Esophagus mucosa (tissue), 1 donor: ENCODE results near the gene HSD17B4. TPM values are rescaled to one million over a fixed set of nuclear protein-coding genes. Genes with fewer than 3 reads are reported as not detected.
"Not testable (repeated sequence)": the region's sequence is repeated elsewhere in the genome, so short reads cannot be mapped to it uniquely, and the experiment has no call there.

Experiments
- ATAC-seq: fragments of 200-7000 bp; cut with Tn5 transposase; one replicate; pipeline ENCODE4 v1.9.1; 2020
- total RNA-seq: library from RNA; stranded (reverse); gene quantifications from one replicate; pipeline ENCODE4 v1.2.4, GENCODE V29; 2023
- donor health status: DM: yes; HTN: yes; CAD: no.

HSD17B4 gene
- total RNA-seq, 1 donor from 2014 or later = 164 TPM

DNA sequence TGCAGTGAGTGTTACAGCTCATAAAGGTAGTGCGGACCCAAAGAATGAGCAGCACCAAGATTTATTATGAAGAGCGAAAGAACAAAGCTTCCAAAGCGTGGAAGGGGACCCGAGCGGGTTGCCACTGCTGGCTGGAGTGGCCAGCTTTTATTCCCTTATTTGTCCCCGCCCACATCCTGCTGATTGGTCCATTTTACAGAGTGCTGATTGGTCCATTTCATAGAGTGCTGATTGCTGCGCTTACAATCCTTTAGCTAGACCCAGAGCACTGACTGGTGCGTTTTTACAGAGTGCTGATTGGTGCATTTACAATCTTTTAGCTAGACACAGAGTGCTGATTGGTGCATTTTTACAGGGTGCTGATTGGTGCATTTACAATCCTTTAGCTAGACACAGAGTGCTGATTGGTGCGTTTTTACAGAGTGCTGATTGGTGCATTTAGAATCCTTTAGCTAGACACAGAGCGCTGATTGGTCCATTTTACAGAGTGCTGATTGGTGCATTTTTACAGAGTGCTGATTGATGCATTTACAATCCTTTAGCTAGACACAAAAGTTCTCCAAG, 19.5 kb upstream of the HSD17B4 start:
- ATAC-seq = not testable (repeated sequence)

GRCh38 chr5:119435436-119436132, 16.7 kb upstream of the HSD17B4 start:
- ATAC-seq = peak; percentile 68

- not testable (repeated sequence) for ATAC-seq
These were observed 14.3 kb upstream of the HSD17B4 start for GRCh38 chr5:119437785-119438586.

- not testable (repeated sequence) for ATAC-seq
These were observed 13.7 kb upstream of the HSD17B4 start for GRCh38 chr5:119438587-119438917.

- ATAC-seq = peak; percentile 47
These were observed 13.1 kb upstream of the HSD17B4 start for GRCh38 chr5:119439140-119439631.

DNA sequence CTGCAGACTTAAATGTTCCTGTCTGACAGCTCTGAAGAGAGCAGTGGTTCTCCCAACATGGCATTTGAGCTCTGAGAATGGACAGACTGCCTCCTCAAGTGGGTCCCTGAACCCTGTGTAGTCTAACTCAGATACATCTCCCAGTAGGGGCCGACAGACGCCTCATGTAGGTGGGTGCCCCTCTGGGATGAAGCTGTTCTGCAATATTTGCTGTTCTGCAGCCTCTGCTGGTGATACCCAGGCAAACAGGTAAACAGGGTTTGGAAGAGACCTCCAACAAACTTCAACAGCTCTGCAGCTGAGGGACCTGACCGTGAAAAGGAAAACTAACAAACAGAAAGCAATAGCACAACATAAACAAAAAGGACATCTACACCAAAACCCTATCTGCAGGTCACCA, 12.7 kb upstream of the HSD17B4 start:
- ATAC-seq = not testable (repeated sequence)

DNA sequence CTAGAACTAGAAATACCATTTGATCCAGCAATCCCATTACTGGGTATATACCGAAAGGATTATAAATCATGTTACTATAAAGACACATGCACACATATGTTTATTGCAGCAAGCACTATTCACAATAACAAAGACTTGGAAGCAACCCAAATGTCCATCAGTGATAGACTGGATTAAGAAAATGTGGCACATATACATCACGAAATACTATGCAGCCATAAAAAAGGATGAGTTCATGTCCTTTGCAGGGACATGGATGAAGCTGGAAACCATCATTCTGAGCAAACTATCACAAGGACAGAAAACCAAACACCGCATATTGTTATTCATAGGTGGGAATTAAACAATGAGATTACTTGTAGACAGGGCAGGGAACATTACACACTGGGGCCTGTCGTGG, 7.7 kb upstream of the HSD17B4 start:
- ATAC-seq = not testable (repeated sequence)

DNA sequence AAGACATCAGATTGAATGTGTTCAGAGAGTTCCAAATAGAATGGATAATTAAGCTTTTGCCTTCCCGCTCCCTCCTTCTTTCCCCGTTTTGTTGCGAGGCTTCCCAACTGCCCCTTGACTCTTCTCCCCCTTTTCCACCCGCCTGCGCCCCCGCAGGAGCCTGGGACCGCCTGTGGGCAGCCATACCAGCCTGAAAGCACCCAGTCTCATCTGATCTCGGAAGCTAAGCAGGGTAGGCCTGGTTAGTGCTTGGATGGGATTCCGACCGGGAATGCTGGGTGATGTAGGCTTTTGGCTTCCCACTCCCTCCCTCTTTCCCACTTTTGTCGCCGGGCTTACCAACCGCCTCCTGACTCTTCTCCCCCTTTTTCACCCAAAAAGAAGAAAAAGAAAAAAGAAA, 6.8 kb upstream of the HSD17B4 start:
- ATAC-seq = no peak

GRCh38 chr5:119449882-119450281, 2.4 kb upstream of the HSD17B4 start:
- no peak for ATAC-seq

DNA sequence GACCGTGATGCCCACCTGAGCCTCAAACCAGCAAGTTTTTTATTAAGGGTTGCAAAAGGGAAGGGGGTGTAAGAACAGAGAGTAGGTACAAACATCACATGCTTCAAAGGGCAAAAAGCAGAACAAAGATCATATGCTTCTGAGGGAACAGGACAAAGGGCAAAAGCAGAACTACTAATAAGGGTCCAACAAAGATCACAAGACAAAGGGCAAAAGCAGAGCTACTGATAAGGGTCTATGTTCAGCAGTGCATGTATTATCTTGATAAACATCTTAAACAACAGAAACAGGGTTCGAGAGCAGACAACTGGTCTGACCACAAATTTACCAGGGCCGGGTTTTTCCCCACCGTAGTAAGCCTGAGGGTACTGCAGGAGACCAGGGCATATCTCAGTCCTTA, 1.7 kb upstream of the HSD17B4 start:
- not testable (repeated sequence) for ATAC-seq

- no peak for ATAC-seq
These were observed 736 bp upstream of the HSD17B4 start for GRCh38 chr5:119451561-119451960.

- no peak for ATAC-seq
These were observed 281 bp upstream of the HSD17B4 start for GRCh38 chr5:119452060-119452372.

DNA sequence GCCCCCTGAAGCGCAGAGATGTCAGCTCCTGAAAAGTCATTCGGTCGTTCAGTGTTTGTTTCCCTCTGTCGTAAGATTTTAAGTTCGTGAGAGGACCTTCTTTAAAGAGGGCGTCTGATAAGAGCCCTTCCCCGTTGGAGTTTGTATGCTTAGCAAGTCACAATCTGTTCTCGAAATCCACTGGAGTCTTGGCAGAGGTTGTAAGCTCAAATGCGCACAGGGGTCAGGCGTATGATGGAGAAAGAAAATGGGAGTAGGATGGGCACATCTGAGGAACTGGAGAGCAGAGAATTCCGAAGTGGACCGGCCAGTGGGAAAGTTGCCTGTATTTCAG, 710 bp downstream of the HSD17B4 start:
- no peak for ATAC-seq

- ATAC-seq = no peak
These were observed 1.9 kb downstream of the HSD17B4 start for GRCh38 chr5:119454171-119454570.

GRCh38 chr5:119458911-119459632, 6.8 kb downstream of the HSD17B4 start:
- no peak for ATAC-seq

- no peak for ATAC-seq
These were observed 13.3 kb downstream of the HSD17B4 start for GRCh38 chr5:119465640-119466039.

- no peak for ATAC-seq
These were observed 16.0 kb downstream of the HSD17B4 start for GRCh38 chr5:119468286-119468685.

- ATAC-seq = no peak
These were observed 17.9 kb downstream of the HSD17B4 start for GRCh38 chr5:119470105-119470763.

- no peak for ATAC-seq
These were observed 18.7 kb downstream of the HSD17B4 start for GRCh38 chr5:119470851-119471451.

DNA sequence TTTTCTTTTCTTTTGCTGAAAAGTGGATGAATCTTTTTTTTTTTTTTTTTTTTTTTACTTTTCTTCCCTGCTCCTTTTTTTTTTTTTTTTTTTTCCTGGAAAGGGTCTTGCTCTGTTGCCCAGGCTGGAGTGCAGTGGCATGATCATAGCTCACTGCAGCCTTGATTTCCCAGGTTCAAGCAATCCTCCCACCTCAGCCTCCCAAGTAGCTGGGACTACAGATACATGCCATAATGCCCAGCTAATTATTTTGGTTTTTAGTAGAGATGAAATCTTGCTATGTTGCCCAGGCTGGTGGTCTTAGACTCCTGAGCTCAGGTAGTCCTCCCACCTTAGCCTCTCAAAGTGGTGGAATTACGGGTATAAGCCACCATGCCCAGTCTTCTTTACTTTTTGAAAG, 20.9 kb downstream of the HSD17B4 start:
- no peak for ATAC-seq

GRCh38 chr5:119476341-119476740, 24.0 kb downstream of the HSD17B4 start:
- no peak for ATAC-seq

- no peak for ATAC-seq
These were observed 26.5 kb downstream of the HSD17B4 start for GRCh38 chr5:119478781-119479180.
